Parietal lobe (tissue), 2 donors: Measurements from ENCODE around the gene RPP25. TPM values are rescaled to one million over a fixed set of nuclear protein-coding genes. Genes with fewer than 3 reads are reported as not detected.

ENCODE experiments used
- small RNA-seq: library from RNA; depleted of rRNA; stranded (forward); fragments of <200 nt; gene quantifications from one replicate; pipeline ENCODE3, GENCODE V24; 2014; ENCODE audit warnings: low replicate concordance
- total RNA-seq: library from RNA; depleted of rRNA; stranded (reverse); fragments of >200 nt; gene quantifications from one replicate; pipeline ENCODE4 v1.2.3, GENCODE V29; 2014

RPP25 gene, protein sequence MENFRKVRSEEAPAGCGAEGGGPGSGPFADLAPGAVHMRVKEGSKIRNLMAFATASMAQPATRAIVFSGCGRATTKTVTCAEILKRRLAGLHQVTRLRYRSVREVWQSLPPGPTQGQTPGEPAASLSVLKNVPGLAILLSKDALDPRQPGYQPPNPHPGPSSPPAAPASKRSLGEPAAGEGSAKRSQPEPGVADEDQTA
- total RNA-seq, result 5.0 TPM

DNA sequence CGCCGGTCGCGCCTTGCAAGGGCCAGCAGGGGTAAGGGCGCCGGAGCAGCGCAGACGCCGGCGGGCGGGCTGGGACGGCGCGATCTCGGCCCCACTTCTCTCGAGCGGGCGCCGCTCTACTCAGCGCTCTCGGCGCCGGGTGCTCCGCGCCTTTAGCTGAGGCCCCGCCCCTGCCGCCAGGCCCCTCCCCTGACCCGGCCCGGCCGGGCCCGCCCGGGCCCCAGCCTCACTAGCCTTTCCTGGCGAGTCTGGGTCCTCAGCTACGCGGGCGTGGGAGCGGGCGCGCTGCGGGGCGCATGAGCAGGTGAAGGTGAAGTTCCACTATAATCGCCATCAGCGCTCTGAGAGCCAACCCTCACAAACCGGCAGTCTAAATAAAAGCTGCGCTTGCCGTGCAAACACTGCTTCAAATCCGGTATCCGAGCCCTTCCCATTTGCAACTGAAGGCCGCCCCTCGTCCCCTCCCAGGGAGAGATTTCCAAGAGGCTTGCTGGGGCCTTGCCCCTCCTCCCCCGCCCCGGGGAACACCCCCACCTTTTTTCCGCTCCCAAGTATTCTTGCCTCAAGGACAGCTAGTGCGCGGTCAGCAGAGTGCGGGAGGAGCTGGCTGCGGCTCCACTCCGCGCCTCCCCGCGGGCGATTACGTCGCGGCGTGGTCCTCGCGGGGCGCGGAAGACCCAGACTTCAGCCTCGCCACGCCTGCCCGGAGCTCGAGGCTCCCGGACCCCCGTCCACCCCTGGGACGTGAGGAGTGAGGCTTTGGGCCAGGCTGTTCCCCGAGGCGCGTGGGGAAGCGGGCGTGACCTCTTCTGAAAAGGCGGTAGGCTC lies at the start of gene RPP25:
Gene RPP25, minus strand, starts transcription at position 125 of the 828 bp plus-strand sequence. CDS start 189 bp downstream, outside the sequence.

GRCh38 chr15:74995182-74995778 lies 38.7 kb upstream of the RPP25 start, which contains the start of gene SCAMP5:
SCAMP5 (plus strand) TSS chr15:74995563; CDS start chr15:75011840, 16,277 bp downstream.

DNA sequence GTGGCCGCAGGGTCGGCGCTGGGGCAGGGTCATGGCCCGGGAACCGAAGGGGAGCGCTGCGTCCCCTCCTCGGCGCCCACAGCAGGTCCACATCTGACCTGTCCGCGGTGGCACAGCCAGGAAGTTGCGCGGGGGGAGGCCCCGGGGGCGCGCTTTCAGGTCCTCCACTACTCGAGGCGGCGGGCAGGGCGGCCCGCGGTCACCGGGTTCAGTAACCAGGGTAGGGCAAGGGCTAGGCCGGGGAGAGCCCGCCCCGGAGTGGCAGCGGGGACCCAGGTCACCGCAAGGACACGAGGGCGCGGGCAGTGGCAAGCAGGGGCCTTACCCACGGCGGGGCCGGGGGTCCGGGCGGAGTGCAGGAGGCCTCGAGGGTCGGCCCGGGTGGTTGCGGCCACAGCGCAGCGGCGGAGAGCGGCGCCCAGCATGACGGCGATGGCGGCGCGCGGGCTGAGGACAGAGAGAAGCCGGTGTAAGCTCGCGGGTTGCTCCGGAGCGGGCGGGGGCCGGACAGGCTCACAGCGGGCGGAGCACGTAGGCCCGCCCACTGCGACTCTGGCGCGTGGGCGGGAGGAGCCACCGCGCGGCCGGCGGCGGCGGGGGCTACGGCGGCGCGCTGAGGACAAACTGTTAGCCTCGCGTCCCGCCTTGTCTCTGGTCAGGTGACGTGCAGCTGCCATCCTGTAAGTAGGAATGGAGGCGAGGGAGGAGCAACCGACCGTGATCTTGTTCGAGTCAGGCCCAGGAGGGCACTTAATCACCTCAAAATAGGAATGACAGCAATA lies 18.8 kb downstream of the RPP25 start, which contains the start of gene COX5A:
Gene COX5A, minus strand, starts transcription at position 484 of the 782 bp plus-strand sequence. Its CDS starts 59 bp downstream, at position 425.

DNA sequence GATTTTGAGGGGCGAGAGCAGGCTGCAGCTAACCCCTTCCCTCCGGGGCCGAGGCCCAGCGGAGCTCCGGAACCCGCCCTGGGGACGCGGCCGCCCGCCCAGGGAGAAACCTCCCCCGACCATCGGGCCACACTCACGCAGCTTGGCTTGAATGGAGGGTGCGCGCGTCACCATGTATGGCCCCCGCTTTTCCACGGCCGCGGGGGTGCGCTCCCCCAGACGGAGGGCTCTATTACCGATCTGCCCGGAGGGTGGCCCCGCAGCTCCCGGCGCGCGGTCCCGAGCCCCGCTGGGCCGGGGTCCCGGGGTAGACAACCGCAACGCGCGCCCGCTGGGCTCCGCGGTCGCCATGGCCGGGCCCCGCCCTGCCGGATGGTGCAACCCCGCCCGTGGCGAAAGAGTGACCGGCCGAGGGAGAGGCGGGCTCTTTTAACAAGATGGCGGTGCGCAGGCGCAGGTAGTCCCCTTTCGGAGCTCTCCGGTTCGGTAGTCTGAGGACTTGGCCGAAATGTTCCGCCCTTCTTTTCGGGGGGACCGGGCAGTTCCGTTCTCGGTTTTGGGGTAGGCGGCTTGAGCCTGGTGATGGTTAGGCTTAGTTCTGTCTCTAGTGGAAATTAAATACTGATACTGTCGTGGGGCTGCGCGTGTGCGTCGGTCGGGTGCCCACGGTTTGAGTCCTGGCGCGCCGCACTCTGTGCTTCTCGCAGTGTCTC lies 50.0 kb downstream of the RPP25 start, which contains the start of gene FAM219B:
Gene FAM219B, minus strand, starts transcription at position 402 of the 713 bp plus-strand sequence. Its CDS starts 51 bp downstream, at position 351.

Small RNAs within 50 kb of the gene (small RNA-seq; reads per million reads assigned to genes)
- gene RF00019, result not detected

Other genes starting within 250 kb of the RPP25 start
- 0.31 TPM for gene CYP1A1, start 231.2 kb downstream of the RPP25 start, total RNA-seq
- not detected for gene CYP1A2, start 207.9 kb downstream of the RPP25 start, total RNA-seq
- gene CSK, start 174.7 kb downstream of the RPP25 start, total RNA-seq, result 48.2 TPM
- gene LMAN1L, start 143.9 kb downstream of the RPP25 start, total RNA-seq, result not detected
- 1.6 TPM for gene CPLX3, start 130.1 kb downstream of the RPP25 start, total RNA-seq
- gene ULK3, start 113.6 kb downstream of the RPP25 start, total RNA-seq, result 61.7 TPM
- gene SCAMP2, start 83.4 kb downstream of the RPP25 start, total RNA-seq, result 13.1 TPM
- 52.3 TPM for gene MPI, start 66.7 kb downstream of the RPP25 start, total RNA-seq
- gene FAM219B, start 49.9 kb downstream of the RPP25 start, total RNA-seq, result 89.2 TPM
- 43.5 TPM for gene COX5A, start 18.7 kb downstream of the RPP25 start, total RNA-seq
- 70.7 TPM for gene SCAMP5, start 38.8 kb upstream of the RPP25 start, total RNA-seq
- gene PPCDC, start 66.8 kb upstream of the RPP25 start, total RNA-seq, result 18.2 TPM
- 1.9 TPM for gene C15orf39, start 245.1 kb upstream of the RPP25 start, total RNA-seq